DLD1 (cell line): ENCODE results near the gene ALDH5A1.

Source experiments
- in situ Hi-C: cut with HindIII; loops from 2 replicates; pipeline ENCODE4 v1.10.0; 2017; ENCODE audit warnings: low sequenced_read_pairs

Gene ALDH5A1

GRCh38 chr6:24522228-24523176 lies 27.7 kb downstream of the ALDH5A1 start:
- in situ Hi-C loops, result no loop called here

DNA sequence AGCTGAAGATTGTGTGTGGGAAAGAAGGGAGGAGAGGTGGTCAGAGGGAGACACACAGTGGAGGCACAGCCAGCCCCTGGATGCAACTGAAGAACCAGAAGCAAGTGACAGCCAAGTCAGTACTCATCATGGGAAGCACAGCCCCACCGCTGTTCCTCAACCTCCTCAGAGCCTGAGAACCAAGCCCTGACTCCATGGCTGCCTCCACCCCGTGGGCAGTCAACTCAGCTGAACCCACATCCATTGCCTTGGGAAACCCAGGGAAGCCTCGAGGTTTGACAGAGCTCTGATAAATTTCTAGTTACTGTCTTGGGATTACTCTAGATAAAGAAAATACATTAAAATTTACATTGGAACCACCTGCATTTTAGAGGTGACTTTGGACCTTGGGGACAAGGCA lies 29.6 kb downstream of the ALDH5A1 start:
- in situ Hi-C loops, result no loop called here

DNA sequence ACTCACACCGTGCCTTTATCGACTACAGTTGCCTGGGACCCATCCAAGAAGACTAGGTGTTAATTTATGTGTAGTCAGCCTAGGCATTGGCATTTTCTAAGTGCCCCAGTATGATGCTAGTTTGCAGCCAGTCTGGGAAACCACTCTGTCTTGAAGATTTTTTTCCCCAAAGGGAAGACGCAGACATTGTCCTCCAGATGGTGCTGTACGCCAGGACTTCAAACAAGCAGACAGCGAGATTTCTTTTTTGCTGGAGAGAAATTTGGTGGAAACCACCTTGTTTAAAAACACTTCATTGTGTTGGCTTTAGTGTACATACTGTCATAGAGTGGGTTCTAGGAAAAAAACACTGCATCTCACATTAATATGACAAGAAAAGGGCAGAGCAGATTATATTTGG lies 30.0 kb downstream of the ALDH5A1 start:
- in situ Hi-C loops, result no loop called here

GRCh38 chr6:24529985-24530384 lies 35.2 kb downstream of the ALDH5A1 start:
- in situ Hi-C loops, result loop anchor here (10.0 kb wide), 1 partner anchor 65 kb away; no protein-coding TSS in a partner anchor

GRCh38 chr6:24534329-24534728 lies 39.6 kb downstream of the ALDH5A1 start:
- in situ Hi-C loops, result loop anchor here (10.0 kb wide), 1 partner anchor 60 kb away; no protein-coding TSS in a partner anchor

- in situ Hi-C loops, result loop anchor here (10.0 kb wide), 1 partner anchor 60 kb away; no protein-coding TSS in a partner anchor
These were observed 40.4 kb downstream of the ALDH5A1 start for GRCh38 chr6:24535210-24535609.

GRCh38 chr6:24536466-24536865 lies 41.7 kb downstream of the ALDH5A1 start:
- in situ Hi-C loops, result loop anchor here (10.0 kb wide), 1 partner anchor 58 kb away; no protein-coding TSS in a partner anchor

GRCh38 chr6:24537082-24537699 lies 42.4 kb downstream of the ALDH5A1 start:
- in situ Hi-C loops, result loop anchor here (10.0 kb wide), 1 partner anchor 58 kb away; no protein-coding TSS in a partner anchor

GRCh38 chr6:24537771-24538385 lies 43.1 kb downstream of the ALDH5A1 start:
- in situ Hi-C loops, result loop anchor here (10.0 kb wide), 1 partner anchor 57 kb away; no protein-coding TSS in a partner anchor

DNA sequence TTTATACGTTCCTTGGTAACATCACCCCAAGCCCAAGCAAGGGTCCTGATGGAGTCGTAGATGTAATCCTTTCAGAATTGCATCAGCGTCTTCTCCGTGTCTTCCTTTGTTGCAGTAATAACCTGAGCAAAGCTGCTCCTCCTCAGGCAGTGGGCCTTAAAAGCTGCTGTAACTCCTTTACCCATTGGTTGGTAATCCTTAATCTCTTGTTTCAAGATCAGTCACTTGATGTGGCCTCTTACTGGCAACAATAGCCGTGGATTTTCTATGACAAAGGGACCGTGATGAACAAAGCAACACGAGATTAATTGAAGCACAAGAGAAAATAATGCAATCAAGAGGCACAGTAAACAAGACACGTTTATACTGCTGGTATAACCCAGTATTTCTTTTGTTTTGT lies 44.6 kb downstream of the ALDH5A1 start:
- in situ Hi-C loops, result loop anchor here (10.0 kb wide), 1 partner anchor 55 kb away; no protein-coding TSS in a partner anchor

GRCh38 chr6:24540197-24540596 lies 45.4 kb downstream of the ALDH5A1 start:
- in situ Hi-C loops, result no loop called here

- in situ Hi-C loops, result no loop called here
These were observed 48.9 kb downstream of the ALDH5A1 start for GRCh38 chr6:24543683-24544082.

- in situ Hi-C loops, result no loop called here
These were observed 50.4 kb downstream of the ALDH5A1 start for GRCh38 chr6:24545183-24545582.

GRCh38 chr6:24545691-24546090 lies 50.9 kb downstream of the ALDH5A1 start:
- in situ Hi-C loops, result no loop called here

DNA sequence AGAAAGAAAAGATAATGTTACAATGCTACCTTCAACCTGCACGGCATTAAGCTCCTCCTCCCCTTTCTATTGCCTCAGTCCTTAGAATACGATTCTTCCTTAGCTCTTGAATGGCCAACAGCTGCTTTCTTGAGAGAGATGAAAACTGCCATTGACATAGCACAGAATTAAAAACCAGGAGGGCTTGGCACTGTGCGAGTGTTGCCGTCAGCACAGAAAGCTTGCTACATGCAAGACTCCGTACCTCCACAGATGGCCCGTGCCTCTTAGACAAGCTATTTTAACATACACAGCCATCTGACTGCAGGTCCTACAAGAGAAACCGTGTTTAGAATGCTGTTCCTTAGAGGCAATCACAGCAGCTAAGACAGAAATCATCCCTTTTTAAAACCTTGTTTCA lies 51.7 kb downstream of the ALDH5A1 start:
- in situ Hi-C loops, result no loop called here

DNA sequence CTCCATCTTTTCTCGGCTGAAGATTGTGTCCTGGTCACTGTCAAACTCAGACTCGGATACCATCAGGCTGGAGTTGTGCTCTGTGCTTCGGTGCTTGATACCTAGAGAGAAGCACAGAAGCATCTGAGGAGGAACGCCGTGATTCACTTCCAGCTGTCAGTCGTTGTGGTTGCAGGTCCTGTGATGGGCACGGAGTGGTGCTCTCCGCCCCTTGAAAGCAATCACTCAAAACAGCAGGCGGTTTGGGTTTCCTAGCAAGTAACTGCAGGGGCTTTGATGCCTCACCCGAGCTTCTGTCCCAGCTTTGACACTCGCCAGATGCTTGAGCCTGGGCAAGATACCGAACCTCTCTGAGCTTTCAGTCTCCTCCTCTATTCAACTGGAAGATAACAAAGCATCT lies 52.5 kb downstream of the ALDH5A1 start:
- in situ Hi-C loops, result no loop called here

GRCh38 chr6:24549158-24549557 lies 54.4 kb downstream of the ALDH5A1 start:
- in situ Hi-C loops, result no loop called here

DNA sequence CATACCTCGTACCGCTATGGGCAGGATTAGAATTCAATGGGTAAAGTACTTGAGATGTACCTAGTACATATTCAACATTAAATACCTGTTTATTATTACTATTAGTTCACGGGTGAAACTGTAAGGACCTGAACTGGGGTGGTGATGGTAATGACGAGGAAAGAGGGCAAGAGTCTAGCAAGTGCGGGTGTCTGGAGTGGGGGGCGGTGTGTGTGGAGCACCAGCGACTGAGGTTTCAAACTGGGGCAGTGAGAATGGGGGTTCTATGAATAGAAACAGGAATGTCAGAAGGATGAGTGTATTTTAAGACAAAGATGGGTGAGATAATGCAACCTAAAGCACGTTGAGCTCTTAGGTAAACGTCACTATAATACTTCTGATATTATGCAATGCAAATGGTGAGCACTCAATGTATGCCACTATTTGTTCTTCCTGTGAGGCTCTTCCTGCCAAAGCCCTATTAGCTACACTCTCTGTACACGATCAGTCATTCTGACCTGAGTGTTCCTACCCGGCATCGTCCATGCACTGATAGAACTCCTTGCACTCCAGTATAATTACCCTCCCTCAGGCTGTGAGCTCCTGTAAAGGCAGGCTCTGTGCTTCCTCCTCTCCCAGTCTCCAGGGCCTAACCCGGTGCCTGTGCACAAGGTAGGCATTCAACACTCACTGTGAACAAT lies 55.0 kb downstream of the ALDH5A1 start:
- in situ Hi-C loops, result no loop called here

DNA sequence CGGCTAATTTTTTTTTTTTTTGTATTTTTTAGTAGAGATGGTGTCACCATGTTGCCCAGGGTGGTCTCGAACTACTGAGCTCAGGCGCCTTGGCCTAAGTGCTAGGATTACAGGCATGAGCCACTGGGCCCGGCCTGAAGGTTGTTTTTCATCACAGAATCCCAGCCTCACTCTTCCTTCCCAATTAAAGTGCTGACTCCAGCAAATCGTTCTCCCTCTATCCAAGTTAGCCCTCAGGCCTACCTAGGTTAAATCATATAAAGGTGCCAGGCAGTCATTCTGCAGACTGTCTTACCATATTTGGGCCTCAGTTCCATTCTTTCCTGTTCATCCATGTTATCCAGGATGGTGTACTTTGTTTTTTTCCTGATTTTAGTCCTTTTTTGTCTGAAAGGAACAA lies 56.4 kb downstream of the ALDH5A1 start:
- in situ Hi-C loops, result no loop called here

- in situ Hi-C loops, result no loop called here
These were observed 59.7 kb downstream of the ALDH5A1 start for GRCh38 chr6:24554474-24554873.

GRCh38 chr6:24558516-24558915 lies 63.7 kb downstream of the ALDH5A1 start:
- in situ Hi-C loops, result no loop called here
